ENCODE measurements around the gene CCR3. TPM values are rescaled to one million over a fixed set of nuclear protein-coding genes. Genes with fewer than 3 reads are reported as not detected.

Gene CCR3
- total RNA-seq, 1 donor from 2014 or later, result not detected

- Histone ChIP-seq H3K36me3 (no peaks in the 10 kb centered on the region), H3K27ac (no peak overlapping the region), H3K27me3 (no peaks in the 10 kb centered on the region), H3K9me3 (no peaks in the 10 kb centered on the region), H3K4me1 (no peaks in the 10 kb centered on the region), H3K4me3 (no peak overlapping the region)
- intact Hi-C loops (cut with DNase I), result no loop called here
- no peak for TF ChIP-seq POLR2AphosphoS5 (IDR thresholded peaks at IDR 0.05; ENCODE audit: insufficient read depth in 1 of 2, low read depth in 1 of 2)
- no peak for TF ChIP-seq POLR2A (IDR thresholded peaks at IDR 0.05)
- TF ChIP-seq CTCF (IDR thresholded peaks at IDR 0.05), result no peak
- no peak for DNase-seq (ENCODE audit: extremely low spot score in 2 of 2)
Measured at GRCh38 chr3:46301122-46301835, 59.0 kb downstream of the CCR3 start.

- no peak overlapping the region for H3K4me3 ChIP-seq
- H3K27me3 ChIP-seq, result no peaks in the 10 kb centered on the region
- no peak for DNase-seq (ENCODE audit: extremely low spot score in 2 of 2)
- TF ChIP-seq POLR2AphosphoS5 (IDR thresholded peaks at IDR 0.05; ENCODE audit: insufficient read depth in 1 of 2, low read depth in 1 of 2), result no peak
- TF ChIP-seq POLR2A (IDR thresholded peaks at IDR 0.05), result no peak
- no peak for TF ChIP-seq CTCF (IDR thresholded peaks at IDR 0.05)
- intact Hi-C loops (cut with DNase I), result no loop called here
- H3K9me3 ChIP-seq, result no peaks in the 10 kb centered on the region
- no peaks in the 10 kb centered on the region for H3K4me1 ChIP-seq
- H3K27ac ChIP-seq, result no peak overlapping the region
- no peaks in the 10 kb centered on the region for H3K36me3 ChIP-seq
Measured at GRCh38 chr3:46303240-46303639, 61.0 kb downstream of the CCR3 start.

- Histone ChIP-seq H3K4me3 (no peak overlapping the region), H3K27me3 (no peaks in the 10 kb centered on the region), H3K36me3 (no peaks in the 10 kb centered on the region), H3K9me3 (no peaks in the 10 kb centered on the region), H3K27ac (no peak overlapping the region), H3K4me1 (no peaks in the 10 kb centered on the region)
- TF ChIP-seq CTCF (IDR thresholded peaks at IDR 0.05) (no peak), POLR2AphosphoS5 (IDR thresholded peaks at IDR 0.05; ENCODE audit: insufficient read depth in 1 of 2, low read depth in 1 of 2) (no peak)
- DNase-seq (ENCODE audit: extremely low spot score in 2 of 2), result no peak
- intact Hi-C loops (cut with DNase I), result no loop called here
Measured at GRCh38 chr3:46304739-46305138, 62.5 kb downstream of the CCR3 start.

GRCh38 chr3:46312991-46313390 lies 70.7 kb downstream of the CCR3 start:
- intact Hi-C loops (cut with DNase I), result no loop called here
- DNase-seq (ENCODE audit: extremely low spot score in 2 of 2), result no peak

More at GRCh38 chr3:46312991-46313390, 70.7 kb downstream of the CCR3 start:
- TF ChIP-seq CTCF (IDR thresholded peaks at IDR 0.05), result no peak
- peak in 1 of 2 donors; percentile 64 for TF ChIP-seq POLR2AphosphoS5 (IDR thresholded peaks at IDR 0.05; ENCODE audit: insufficient read depth in 1 of 2, low read depth in 1 of 2)
- no peaks in the 10 kb centered on the region for H3K36me3 ChIP-seq
- H3K9me3 ChIP-seq, result no peaks in the 10 kb centered on the region
- no peak overlapping the region for H3K27ac ChIP-seq
- peaks cover 10% of the 10 kb centered on the region for H3K4me1 ChIP-seq
- no peaks in the 10 kb centered on the region for H3K27me3 ChIP-seq
- no peak overlapping the region for H3K4me3 ChIP-seq
